EL (cell line): ENCODE results near the gene FOXD2.

Experiments
- DNase-seq: peaks from one replicate; pipeline ENCODE4 v3.0.0-alpha.2; 2016

Gene FOXD2

GRCh38 chr1:47437447-47438164, at the start of gene FOXD2:
Gene FOXD2, plus strand, starts transcription at chr1:47438044. Its CDS starts 92 bp downstream, at chr1:47438136.
- peak; percentile 87 for DNase-seq

GRCh38 chr1:47388891-47389238, 49.0 kb upstream of the FOXD2 start:
- DNase-seq, result peak; percentile 75

- no peak for DNase-seq
Measured at GRCh38 chr1:47389731-47390130, 48.1 kb upstream of the FOXD2 start.

GRCh38 chr1:47390843-47391242, 47.0 kb upstream of the FOXD2 start:
- no peak for DNase-seq

GRCh38 chr1:47393141-47393540, 44.7 kb upstream of the FOXD2 start:
- DNase-seq, result no peak

GRCh38 chr1:47395433-47395832, 42.4 kb upstream of the FOXD2 start:
- no peak for DNase-seq

GRCh38 chr1:47396671-47397196, 41.1 kb upstream of the FOXD2 start:
- DNase-seq, result no peak

GRCh38 chr1:47399138-47399845, 38.6 kb upstream of the FOXD2 start:
- no peak for DNase-seq

- DNase-seq, result no peak
Measured at GRCh38 chr1:47399846-47400155, 38.0 kb upstream of the FOXD2 start.

- no peak for DNase-seq
Measured at GRCh38 chr1:47401761-47402160, 36.1 kb upstream of the FOXD2 start.

- DNase-seq, result no peak
Measured at GRCh38 chr1:47402591-47402990, 35.3 kb upstream of the FOXD2 start.

- no peak for DNase-seq
Measured at GRCh38 chr1:47403321-47403910, 34.4 kb upstream of the FOXD2 start.

GRCh38 chr1:47405697-47406096, 32.1 kb upstream of the FOXD2 start:
- no peak for DNase-seq

GRCh38 chr1:47406966-47407365, 30.9 kb upstream of the FOXD2 start:
- DNase-seq, result peak; percentile 51

- peak; percentile 65 for DNase-seq
Measured at GRCh38 chr1:47407481-47407880, 30.4 kb upstream of the FOXD2 start.

- peak; percentile 97 for DNase-seq
Measured at GRCh38 chr1:47409311-47410067, 28.4 kb upstream of the FOXD2 start.

- no peak for DNase-seq
Measured at GRCh38 chr1:47410068-47410455, 27.8 kb upstream of the FOXD2 start.

GRCh38 chr1:47411436-47411835, 26.4 kb upstream of the FOXD2 start:
- peak; percentile 77 for DNase-seq

- DNase-seq, result no peak
Measured at GRCh38 chr1:47412437-47412836, 25.4 kb upstream of the FOXD2 start.

- DNase-seq, result no peak
Measured at GRCh38 chr1:47415728-47416318, 22.0 kb upstream of the FOXD2 start, which contains the start of gene FOXE3. Gene FOXE3, plus strand, starts transcription at chr1:47416285. Its CDS starts 31 bp downstream, at chr1:47416316.

GRCh38 chr1:47416319-47417169, 21.3 kb upstream of the FOXD2 start:
- DNase-seq, result no peak
